Measurements from ENCODE around the gene HIPK2. TPM values are rescaled to one million over a fixed set of nuclear protein-coding genes. Genes with fewer than 3 reads are reported as not detected.

Gene HIPK2
- total RNA-seq, 1 experiment from 2014 or later, result 35.2 TPM

DNA sequence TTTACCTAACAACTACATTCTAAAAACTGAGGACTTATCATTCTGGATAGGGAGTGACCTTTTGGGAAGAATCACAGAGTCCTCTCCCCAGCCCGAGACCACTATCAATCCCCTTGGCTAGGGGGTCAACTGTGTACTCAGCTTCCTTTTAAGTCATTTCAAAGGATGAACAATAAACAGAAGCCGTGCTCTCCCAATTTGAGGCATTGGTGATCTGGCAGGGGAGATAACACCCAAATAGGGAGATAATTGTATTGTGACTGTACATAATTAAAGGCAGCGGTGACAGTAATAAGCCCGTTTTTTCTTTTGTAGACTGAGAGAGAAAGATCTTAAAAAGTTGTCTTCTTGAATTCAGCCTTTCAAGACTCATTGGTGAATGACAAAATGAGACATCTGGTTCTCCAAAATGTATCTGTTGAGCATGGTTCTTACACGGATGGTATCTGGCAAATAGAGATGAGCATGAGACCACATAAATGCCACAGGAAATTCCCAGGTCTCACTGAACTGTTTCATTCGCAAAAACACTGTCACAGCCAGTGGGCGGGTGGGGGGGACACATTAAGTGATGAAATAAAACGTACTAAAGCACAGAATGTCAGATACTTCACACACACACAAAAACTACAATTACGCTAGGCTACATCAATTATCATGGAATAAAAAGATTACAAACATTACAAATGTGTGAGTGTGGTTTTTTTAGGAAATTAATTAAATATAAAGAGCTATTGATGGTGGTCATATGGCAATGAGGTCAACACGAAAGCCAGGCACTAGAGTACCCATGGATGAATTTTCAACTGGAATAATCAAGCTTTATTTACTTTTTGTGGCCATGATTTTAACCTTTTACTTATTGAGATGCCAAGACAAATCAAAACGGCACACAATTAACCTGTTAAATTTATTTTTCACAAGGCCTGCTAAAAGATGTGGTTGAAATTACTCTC, 108.4 kb downstream of the HIPK2 start:
- Histone ChIP-seq H3K27ac (no peak overlapping the region), H2AFZ (no peak overlapping the region), H4K20me1 (ENCODE audit: insufficient read depth) (0 out of 2 replicates have a peak, but pooled peaks cover 7% of the 10 kb centered on the region), H3K36me3 (ENCODE audit: low read depth) (no peaks in the 10 kb centered on the region), H3K27me3 (ENCODE audit: insufficient read depth, low read depth) (no peaks in the 10 kb centered on the region), H3K9me3 (ENCODE audit: insufficient read depth, low read depth) (no peaks in the 10 kb centered on the region), H3K9me2 (ENCODE audit: insufficient read depth) (no peaks in the 10 kb centered on the region), H3K4me3 (no peak overlapping the region), H3K4me1 (replicated peaks; ENCODE audit: insufficient read depth) (peaks cover 5% of the 10 kb centered on the region; the same call in 1 of the 2 replicates), H3F3A (ENCODE audit: insufficient read depth, low read depth) (peaks cover 7% of the 10 kb centered on the region; the same call in 1 of the 2 replicates), H3K4me2 (no peak overlapping the region), H3K79me2 (ENCODE audit: low read depth) (0 out of 2 replicates have a peak, but pooled peaks cover 4% of the 10 kb centered on the region)
- ChIA-PET POLR2A (ENCODE audit: unreplicated experiment) (no interaction called here), CTCF (interaction anchor here (0.6 kb wide), 1 partner anchor 749 kb away, joined by 13 read pairs; no protein-coding TSS in a partner anchor)
- no peak for TF ChIP-seq EZH2 (IDR thresholded peaks at IDR 0.05; ENCODE audit: low read depth)
- TF ChIP-seq, protein P1, sequence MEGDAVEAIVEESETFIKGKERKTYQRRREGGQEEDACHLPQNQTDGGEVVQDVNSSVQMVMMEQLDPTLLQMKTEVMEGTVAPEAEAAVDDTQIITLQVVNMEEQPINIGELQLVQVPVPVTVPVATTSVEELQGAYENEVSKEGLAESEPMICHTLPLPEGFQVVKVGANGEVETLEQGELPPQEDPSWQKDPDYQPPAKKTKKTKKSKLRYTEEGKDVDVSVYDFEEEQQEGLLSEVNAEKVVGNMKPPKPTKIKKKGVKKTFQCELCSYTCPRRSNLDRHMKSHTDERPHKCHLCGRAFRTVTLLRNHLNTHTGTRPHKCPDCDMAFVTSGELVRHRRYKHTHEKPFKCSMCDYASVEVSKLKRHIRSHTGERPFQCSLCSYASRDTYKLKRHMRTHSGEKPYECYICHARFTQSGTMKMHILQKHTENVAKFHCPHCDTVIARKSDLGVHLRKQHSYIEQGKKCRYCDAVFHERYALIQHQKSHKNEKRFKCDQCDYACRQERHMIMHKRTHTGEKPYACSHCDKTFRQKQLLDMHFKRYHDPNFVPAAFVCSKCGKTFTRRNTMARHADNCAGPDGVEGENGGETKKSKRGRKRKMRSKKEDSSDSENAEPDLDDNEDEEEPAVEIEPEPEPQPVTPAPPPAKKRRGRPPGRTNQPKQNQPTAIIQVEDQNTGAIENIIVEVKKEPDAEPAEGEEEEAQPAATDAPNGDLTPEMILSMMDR (conservative IDR thresholded peaks at IDR 0.05), result no peak
- intact Hi-C loops (cut with micrococcal nuclease; ENCODE audit: unreplicated experiment), result no loop called here
- BruUV-seq (replicated peaks), result no TSS peak
- no peak for DNase-seq

DNA sequence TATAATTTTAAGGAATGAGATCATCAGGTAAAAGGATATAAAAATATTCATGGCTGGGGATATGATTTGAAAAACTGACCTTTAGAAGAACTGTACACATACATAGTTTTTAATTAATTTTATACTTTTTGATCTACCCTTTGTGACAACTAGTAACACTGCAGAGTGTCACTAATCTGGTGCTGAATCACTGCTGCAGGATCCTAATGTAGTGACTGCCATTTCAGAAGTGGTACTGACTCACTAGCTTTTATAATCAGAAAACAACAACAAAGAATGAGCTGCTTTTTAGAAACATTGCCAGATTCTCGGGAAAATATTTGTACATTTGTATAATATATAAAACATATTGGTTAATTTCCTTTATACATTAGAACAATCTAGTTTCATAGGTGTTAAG, 110.4 kb downstream of the HIPK2 start:
- H3F3A ChIP-seq (ENCODE audit: insufficient read depth, low read depth), result peaks cover 7% of the 10 kb centered on the region; the same call in 1 of the 2 replicates
- no peak overlapping the region for H3K27ac ChIP-seq
- no peaks in the 10 kb centered on the region for H3K9me3 ChIP-seq (ENCODE audit: insufficient read depth, low read depth)
- no peak overlapping the region for H3K4me2 ChIP-seq
- POLR2A ChIA-PET (ENCODE audit: unreplicated experiment), result no interaction called here
- H3K4me1 ChIP-seq (replicated peaks; ENCODE audit: insufficient read depth), result no peaks in the 10 kb centered on the region
- CTCF ChIA-PET, result no interaction called here
- H2AFZ ChIP-seq, result no peak overlapping the region
- 0 out of 2 replicates have a peak, but pooled peaks cover 4% of the 10 kb centered on the region for H3K79me2 ChIP-seq (ENCODE audit: low read depth)
- no peaks in the 10 kb centered on the region for H3K27me3 ChIP-seq (ENCODE audit: insufficient read depth, low read depth)
- 0 out of 2 replicates have a peak, but pooled peaks cover 4% of the 10 kb centered on the region for H4K20me1 ChIP-seq (ENCODE audit: insufficient read depth)
- TF ChIP-seq, protein P1 (conservative IDR thresholded peaks at IDR 0.05), result no peak
- TF ChIP-seq EZH2 (IDR thresholded peaks at IDR 0.05; ENCODE audit: low read depth), result no peak
- DNase-seq, result no peak
- BruUV-seq (replicated peaks), result no TSS peak
- H3K36me3 ChIP-seq (ENCODE audit: low read depth), result no peaks in the 10 kb centered on the region
- H3K4me3 ChIP-seq, result no peak overlapping the region
- H3K9me2 ChIP-seq (ENCODE audit: insufficient read depth), result no peaks in the 10 kb centered on the region
- intact Hi-C loops (cut with micrococcal nuclease; ENCODE audit: unreplicated experiment), result no loop called here

DNA sequence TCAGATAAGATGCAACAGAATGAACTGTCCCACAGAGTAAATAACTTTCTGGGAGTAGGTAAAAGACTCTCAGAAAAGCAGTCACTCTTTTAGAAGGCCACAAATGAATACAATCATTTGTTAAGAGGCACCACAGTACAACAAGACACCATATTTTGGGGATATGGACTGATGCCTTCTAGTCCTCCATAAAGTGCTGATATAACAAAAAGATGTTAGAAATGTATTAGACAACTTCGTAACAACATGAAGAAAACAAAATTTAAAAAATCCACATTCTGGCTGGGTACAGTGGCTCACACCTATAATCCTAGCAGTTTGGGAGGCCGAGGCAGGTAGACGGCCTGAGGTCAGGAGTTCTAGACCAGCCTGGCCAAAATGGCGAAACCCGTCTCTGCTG, 111.3 kb downstream of the HIPK2 start:
- TF ChIP-seq, protein P1 (conservative IDR thresholded peaks at IDR 0.05), result no peak
- TF ChIP-seq EZH2 (IDR thresholded peaks at IDR 0.05; ENCODE audit: low read depth), result no peak
- Histone ChIP-seq H3K9me3 (ENCODE audit: insufficient read depth, low read depth) (no peaks in the 10 kb centered on the region), H3K36me3 (ENCODE audit: low read depth) (no peaks in the 10 kb centered on the region), H4K20me1 (ENCODE audit: insufficient read depth) (0 out of 2 replicates have a peak, but pooled peaks cover 4% of the 10 kb centered on the region), H3K27ac (no peak overlapping the region), H3K4me1 (replicated peaks; ENCODE audit: insufficient read depth) (no peaks in the 10 kb centered on the region), H3K9me2 (ENCODE audit: insufficient read depth) (no peaks in the 10 kb centered on the region), H3K4me2 (no peak overlapping the region), H2AFZ (no peak overlapping the region), H3K79me2 (ENCODE audit: low read depth) (0 out of 2 replicates have a peak, but pooled peaks cover 4% of the 10 kb centered on the region), H3K27me3 (ENCODE audit: insufficient read depth, low read depth) (no peaks in the 10 kb centered on the region), H3F3A (ENCODE audit: insufficient read depth, low read depth) (0 out of 2 replicates have a peak, but pooled peaks cover 7% of the 10 kb centered on the region), H3K4me3 (no peak overlapping the region)
- no TSS peak for BruUV-seq (replicated peaks)
- DNase-seq, result no peak
- CTCF ChIA-PET, result no interaction called here
- intact Hi-C loops (cut with micrococcal nuclease; ENCODE audit: unreplicated experiment), result no loop called here
- POLR2A ChIA-PET (ENCODE audit: unreplicated experiment), result no interaction called here
